HEK293 (cell line): Measurements from ENCODE around the gene CBX7.
"Not testable (repeated sequence)": the region's sequence is repeated elsewhere in the genome, so short reads cannot be mapped to it uniquely, and the experiment has no call there.

Experiments used
- CTCF ChIA-PET: fragments of 350-600 bp; formaldehyde crosslinking; extraction: SDS; loops from one replicate; lab custom pipeline; 2021; ENCODE audit warnings: antibody characterized with exemption; lab: Yijun Ruan, JAX
- POLR2A ChIA-PET: fragments of 300-600 bp; formaldehyde crosslinking; extraction: SDS; loops from one replicate; lab custom pipeline; 2020; ENCODE audit warnings: antibody characterized with exemption, inconsistent platforms; lab: Yijun Ruan, JAX
- H3K27ac ChIP-seq: fragments of 200-500 bp; sonication (Bioruptor generic); 2 replicates; pipeline ENCODE4 v1.5.1; 2014; ENCODE audit warnings: low read depth, low read length, control low read depth, inconsistent platforms; ENCODE audit errors: extremely low read depth
- H3K36me3 ChIP-seq, 2 experiments: fragments of 200-500 bp in 1 of 2; sonication (Bioruptor generic) in 1 of 2; 1 replicate in 1 of 2; 2 replicates in 1 of 2; pipeline ENCODE4 v1.5.1; 2014 to 2017; ENCODE audit warnings: inconsistent platforms in 2 of 2, low read length in 2 of 2; ENCODE audit not compliant: control insufficient read depth in 2 of 2, insufficient read depth in 1 of 2
- H3K4me1 ChIP-seq: fragments of 200-500 bp; sonication (Bioruptor generic); 2 replicates; pipeline ENCODE4 v1.5.1; 2014; ENCODE audit warnings: mild to moderate bottlenecking, low read length, inconsistent platforms; ENCODE audit not compliant: control insufficient read depth, insufficient read depth
- H3K4me3 ChIP-seq: 2 replicates; pipeline ENCODE4 v1.5.1; 2011; ENCODE audit warnings: low read depth, mild to moderate bottlenecking, control low read depth, low read length, moderate library complexity
- H3K9me3 ChIP-seq: fragments of 200-500 bp; sonication (Bioruptor generic); 2 replicates; pipeline ENCODE4 v1.5.1; 2014; ENCODE audit warnings: low read depth, low read length, inconsistent platforms; ENCODE audit not compliant: control insufficient read depth, insufficient read depth
- BCL11B ChIP-seq: fragments of 450-650 bp; formaldehyde crosslinking; IDR thresholded peaks from 2 replicates; pipeline ENCODE4 v1.5.1; 2016; ENCODE audit warnings: low read depth, missing biosample characterization, missing genetic modification characterization
- GLI2 ChIP-seq: fragments of 450-650 bp; formaldehyde crosslinking; IDR thresholded peaks from 2 replicates; pipeline ENCODE4; 2017; ENCODE audit warnings: missing biosample characterization, missing genetic modification characterization, low read depth, borderline replicate concordance
- GLI4 ChIP-seq: fragments of 450-650 bp; formaldehyde crosslinking; IDR thresholded peaks from 2 replicates; pipeline ENCODE4 v1.5.1; 2016; ENCODE audit warnings: missing biosample characterization, missing genetic modification characterization
- KLF10 ChIP-seq: fragments of 450-650 bp; IDR thresholded peaks from 2 replicates; pipeline ENCODE4 v1.5.1; 2018; ENCODE audit warnings: missing biosample characterization, mild to moderate bottlenecking, missing genetic modification characterization
- ZIC2 ChIP-seq: fragments of 450-650 bp; formaldehyde crosslinking; IDR thresholded peaks from 2 replicates; pipeline ENCODE4 v1.5.1; 2016; ENCODE audit warnings: missing biosample characterization, missing genetic modification characterization
- ZNF114 ChIP-seq: fragments of 450-650 bp; formaldehyde crosslinking; IDR thresholded peaks from 2 replicates; pipeline ENCODE4 v1.5.0; 2017; ENCODE audit warnings: missing biosample characterization, missing genetic modification characterization
- ZNF211 ChIP-seq: fragments of 450-650 bp; formaldehyde crosslinking; IDR thresholded peaks from 2 replicates; pipeline ENCODE4 v1.5.1; 2016; ENCODE audit warnings: low read depth, missing biosample characterization, missing genetic modification characterization
- ZNF292 ChIP-seq: fragments of 450-650 bp; formaldehyde crosslinking; IDR thresholded peaks from 2 replicates; pipeline ENCODE4 v1.5.1; 2016; ENCODE audit warnings: low read depth, missing biosample characterization, missing genetic modification characterization, borderline replicate concordance
- ZNF341 ChIP-seq: fragments of 450-650 bp; formaldehyde crosslinking; IDR thresholded peaks from 2 replicates; pipeline ENCODE4; 2016; ENCODE audit warnings: low read depth, missing biosample characterization, missing genetic modification characterization
- ZNF350 ChIP-seq: fragments of 450-650 bp; formaldehyde crosslinking; IDR thresholded peaks from 2 replicates; pipeline ENCODE4 v1.5.0; 2017; ENCODE audit warnings: missing biosample characterization, mild to moderate bottlenecking, missing genetic modification characterization
- ZNF521 ChIP-seq: fragments of 450-650 bp; formaldehyde crosslinking; IDR thresholded peaks from 2 replicates; pipeline ENCODE4 v1.5.1; 2017; ENCODE audit warnings: missing biosample characterization, mild to moderate bottlenecking, missing genetic modification characterization
- ZNF530 ChIP-seq: fragments of 450-650 bp; formaldehyde crosslinking; IDR thresholded peaks from 2 replicates; pipeline ENCODE4 v1.5.1; 2016; ENCODE audit warnings: low read depth, missing biosample characterization, missing genetic modification characterization
- ZNF777 ChIP-seq: fragments of 450-650 bp; formaldehyde crosslinking; IDR thresholded peaks from 2 replicates; pipeline ENCODE4 v1.5.1; 2017; ENCODE audit warnings: missing biosample characterization, missing genetic modification characterization, borderline replicate concordance
- ZNF785 ChIP-seq: fragments of 450-650 bp; formaldehyde crosslinking; IDR thresholded peaks from 2 replicates; pipeline ENCODE4 v1.5.1; 2016; ENCODE audit warnings: missing biosample characterization, missing genetic modification characterization
- ZNF792 ChIP-seq: fragments of 450-650 bp; formaldehyde crosslinking; IDR thresholded peaks from 2 replicates; pipeline ENCODE4 v1.5.1; 2016; ENCODE audit warnings: missing biosample characterization, missing genetic modification characterization
- ZSCAN16 ChIP-seq: fragments of 450-650 bp; formaldehyde crosslinking; IDR thresholded peaks from 2 replicates; pipeline ENCODE4 v1.5.1; 2016; ENCODE audit warnings: missing biosample characterization, missing genetic modification characterization
- ZSCAN5A ChIP-seq: fragments of 450-650 bp; formaldehyde crosslinking; IDR thresholded peaks from 2 replicates; pipeline ENCODE4 v1.5.1; 2016; ENCODE audit warnings: missing biosample characterization, missing genetic modification characterization

Gene CBX7

DNA sequence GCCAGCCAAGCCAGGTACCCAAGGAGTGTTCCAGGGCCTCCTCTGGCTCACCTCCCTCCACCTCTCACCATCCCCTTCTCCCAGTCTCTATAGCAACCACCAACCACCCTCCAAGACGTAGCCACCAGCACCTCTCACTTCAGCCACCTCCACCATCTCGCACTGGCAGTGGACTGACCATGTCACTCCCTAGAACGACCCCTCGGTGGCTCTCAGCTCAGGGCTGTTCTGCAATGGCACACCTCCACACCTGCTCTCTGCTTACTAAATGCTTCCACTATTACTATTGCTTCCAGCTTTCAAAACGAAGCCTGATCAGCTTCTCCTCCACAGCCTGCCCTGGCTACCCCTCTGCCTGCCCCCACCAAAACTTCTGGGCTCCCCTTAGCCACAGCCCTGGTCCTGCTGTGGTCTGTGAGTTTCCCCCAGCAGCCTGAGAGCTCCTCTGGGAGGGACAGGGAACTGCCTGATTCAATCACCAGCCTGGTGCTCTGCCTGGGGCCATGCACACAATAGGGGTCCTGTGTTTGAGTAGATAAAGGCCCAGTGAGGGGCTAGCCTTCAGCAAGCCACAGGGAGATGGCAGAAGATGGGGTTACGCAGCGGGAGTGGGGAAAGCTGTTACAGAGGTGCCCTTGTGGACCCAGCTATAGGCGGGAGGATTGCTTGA is 17.5 kb upstream of the CBX7 start:
- Histone ChIP-seq H3K9me3 (no peaks in the 10 kb centered on the region), H3K4me3 (no peak overlapping the region), H3K36me3 (no peaks in the 10 kb centered on the region), H3K4me1 (peaks cover 9% of the 10 kb centered on the region), H3K27ac (no peak overlapping the region)
- CTCF ChIA-PET: interaction anchor here (0.7 to 8.1 kb wide), 22 partner anchors 9 to 855 kb away, joined by 3 to 98 read pairs (median 6); partner anchors contain the start of gene RPL3
- POLR2A ChIA-PET: interaction anchor here (1.4 to 10.8 kb wide), 3 partner anchors 75 to 147 kb away, joined by 4 to 119 read pairs (median 93); partner anchors contain the start of genes PDGFB and RPL3
- TF ChIP-seq ZSCAN16 (tag by site-specific recombination): no peak
- TF ChIP-seq BCL11B (tag by site-specific recombination): no peak
- TF ChIP-seq ZNF341 (tag by site-specific recombination): 0 out of 2 replicates have a peak, but pooled peaks have one; percentile 11
- peak; percentile 89 for TF ChIP-seq ZIC2 (tag by site-specific recombination)
- TF ChIP-seq, all 188 proteins: peak for 2

GRCh38 chr22:39166547-39166946 is 14.1 kb upstream of the CBX7 start:
- H3K9me3 ChIP-seq: no peaks in the 10 kb centered on the region
- ChIA-PET POLR2A (interaction anchor here (10.2 kb wide), 1 partner anchor 144 kb away, joined by 93 read pairs; no protein-coding TSS in a partner anchor), CTCF (interaction anchor here (0.6 to 2.1 kb wide), 4 partner anchors 12 to 328 kb away, joined by 3 to 13 read pairs (median 8); no protein-coding TSS in a partner anchor)
- H3K4me3 ChIP-seq: no peak overlapping the region
- H3K36me3 ChIP-seq: no peaks in the 10 kb centered on the region
- H3K27ac ChIP-seq: no peak overlapping the region
- TF ChIP-seq ZNF521 (tag by site-specific recombination) (no peak), ZNF292 (tag by site-specific recombination) (no peak), ZSCAN5A (no peak), ZNF530 (no peak), ZNF350 (tag by site-specific recombination) (no peak), GLI2 (tag by site-specific recombination) (no peak), GLI4 (tag by site-specific recombination) (no peak), KLF10 (tag by site-specific recombination) (no peak)
- no peaks in the 10 kb centered on the region for H3K4me1 ChIP-seq

GRCh38 chr22:39156093-39156492 is 3.6 kb upstream of the CBX7 start:
- H3K9me3 ChIP-seq, H3K36me3 ChIP-seq, POLR2A ChIA-PET, H3K4me3 ChIP-seq, H3K27ac ChIP-seq, H3K4me1 ChIP-seq: not testable (repeated sequence)
- CTCF ChIA-PET: interaction anchor here (0.8 to 5.4 kb wide), 4 partner anchors 12 to 150 kb away, joined by 3 to 28 read pairs (median 8); no protein-coding TSS in a partner anchor

- H3K9me3 ChIP-seq: no peaks in the 10 kb centered on the region
- TF ChIP-seq ZNF785 (tag by site-specific recombination) (no peak), ZNF777 (tag by site-specific recombination) (no peak), ZNF792 (no peak), ZNF350 (tag by site-specific recombination) (no peak), ZNF114 (no peak), ZNF211 (tag by site-specific recombination) (no peak)
- TF ChIP-seq, all 188 proteins: peak for 0
- CTCF ChIA-PET: interaction anchor here (0.8 to 5.4 kb wide), 7 partner anchors 12 to 161 kb away, joined by 3 to 28 read pairs (median 3); no protein-coding TSS in a partner anchor
- peaks cover 2% of the 10 kb centered on the region; the same call in 1 of the 2 replicates for H3K4me1 ChIP-seq
- H3K36me3 ChIP-seq: no peaks in the 10 kb centered on the region
- no peak overlapping the region for H3K27ac ChIP-seq
- no peak overlapping the region for H3K4me3 ChIP-seq
- POLR2A ChIA-PET: no interaction called here
These were observed 2.9 kb upstream of the CBX7 start for GRCh38 chr22:39155421-39155820.
